ENCODE measurements around the gene LENG1. TPM values are rescaled to one million over a fixed set of nuclear protein-coding genes. Genes with fewer than 3 reads are reported as not detected.

LENG1 gene
- total and polyA plus RNA-seq, 12 donors, result 5.0 to 22.0 (median 9.7) TPM

DNA sequence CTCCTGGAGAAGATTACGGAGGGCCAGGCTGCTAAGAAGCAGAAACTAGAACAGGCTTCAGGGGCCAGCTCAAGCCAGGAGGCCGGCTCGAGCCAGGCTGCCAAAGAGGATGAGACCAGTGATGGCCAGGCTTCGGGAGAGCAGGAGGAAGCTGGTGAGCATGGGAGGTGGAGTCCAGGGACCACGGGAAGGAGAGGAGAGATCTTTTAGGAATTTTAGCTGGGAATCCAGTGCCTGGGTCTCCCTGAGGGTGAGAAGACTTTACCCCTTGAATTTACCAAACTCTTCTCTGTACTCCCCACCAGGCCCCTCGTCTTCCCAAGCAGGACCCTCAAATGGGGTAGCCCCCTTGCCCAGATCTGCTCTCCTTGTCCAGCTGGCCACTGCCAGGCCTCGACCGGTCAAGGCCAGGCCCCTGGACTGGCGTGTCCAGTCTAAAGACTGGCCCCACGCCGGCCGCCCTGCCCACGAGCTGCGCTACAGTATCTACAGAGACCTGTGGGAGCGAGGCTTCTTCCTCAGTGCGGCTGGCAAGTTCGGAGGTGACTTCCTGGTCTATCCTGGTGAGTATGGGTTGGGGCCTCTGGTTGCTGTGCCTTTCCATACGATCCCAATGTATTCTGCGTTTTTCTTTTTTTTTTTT is 32.4 kb upstream of the LENG1 start:
- intact Hi-C loops (cut with DNase I), result no loop called here
- peaks cover 28 to 30% of the 10 kb centered on the region in 2 donors for H3K4me1 ChIP-seq (replicated peaks in 1 of 2)
- TF ChIP-seq, protein P1, sequence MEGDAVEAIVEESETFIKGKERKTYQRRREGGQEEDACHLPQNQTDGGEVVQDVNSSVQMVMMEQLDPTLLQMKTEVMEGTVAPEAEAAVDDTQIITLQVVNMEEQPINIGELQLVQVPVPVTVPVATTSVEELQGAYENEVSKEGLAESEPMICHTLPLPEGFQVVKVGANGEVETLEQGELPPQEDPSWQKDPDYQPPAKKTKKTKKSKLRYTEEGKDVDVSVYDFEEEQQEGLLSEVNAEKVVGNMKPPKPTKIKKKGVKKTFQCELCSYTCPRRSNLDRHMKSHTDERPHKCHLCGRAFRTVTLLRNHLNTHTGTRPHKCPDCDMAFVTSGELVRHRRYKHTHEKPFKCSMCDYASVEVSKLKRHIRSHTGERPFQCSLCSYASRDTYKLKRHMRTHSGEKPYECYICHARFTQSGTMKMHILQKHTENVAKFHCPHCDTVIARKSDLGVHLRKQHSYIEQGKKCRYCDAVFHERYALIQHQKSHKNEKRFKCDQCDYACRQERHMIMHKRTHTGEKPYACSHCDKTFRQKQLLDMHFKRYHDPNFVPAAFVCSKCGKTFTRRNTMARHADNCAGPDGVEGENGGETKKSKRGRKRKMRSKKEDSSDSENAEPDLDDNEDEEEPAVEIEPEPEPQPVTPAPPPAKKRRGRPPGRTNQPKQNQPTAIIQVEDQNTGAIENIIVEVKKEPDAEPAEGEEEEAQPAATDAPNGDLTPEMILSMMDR (IDR thresholded peaks at IDR 0.05), result no peak
- TF ChIP-seq POLR2A (IDR thresholded peaks at IDR 0.05), result no peak
- 52 to 61% (median 54%) methylated on average over 12 to 19 of the region's 19 CpGs for WGBS, 4 donors
- no peaks in the 10 kb centered on the region for H3K27me3 ChIP-seq
- peaks cover 0 to 25% of the 10 kb centered on the region in 2 donors for H3K36me3 ChIP-seq (replicated peaks in 1 of 2)
- peak overlapping the region in 3 of 4 donors; percentile 51 to 98 (median 83) for H3K4me3 ChIP-seq
- H3K9me3 ChIP-seq (replicated peaks in 1 of 3), result no peaks in the 10 kb centered on the region
- DNase-seq, result peak in 1 of 7 donors; percentile 43
- H3K27ac ChIP-seq, result peak overlapping the region; percentile 94 to 100 (median 99)

DNA sequence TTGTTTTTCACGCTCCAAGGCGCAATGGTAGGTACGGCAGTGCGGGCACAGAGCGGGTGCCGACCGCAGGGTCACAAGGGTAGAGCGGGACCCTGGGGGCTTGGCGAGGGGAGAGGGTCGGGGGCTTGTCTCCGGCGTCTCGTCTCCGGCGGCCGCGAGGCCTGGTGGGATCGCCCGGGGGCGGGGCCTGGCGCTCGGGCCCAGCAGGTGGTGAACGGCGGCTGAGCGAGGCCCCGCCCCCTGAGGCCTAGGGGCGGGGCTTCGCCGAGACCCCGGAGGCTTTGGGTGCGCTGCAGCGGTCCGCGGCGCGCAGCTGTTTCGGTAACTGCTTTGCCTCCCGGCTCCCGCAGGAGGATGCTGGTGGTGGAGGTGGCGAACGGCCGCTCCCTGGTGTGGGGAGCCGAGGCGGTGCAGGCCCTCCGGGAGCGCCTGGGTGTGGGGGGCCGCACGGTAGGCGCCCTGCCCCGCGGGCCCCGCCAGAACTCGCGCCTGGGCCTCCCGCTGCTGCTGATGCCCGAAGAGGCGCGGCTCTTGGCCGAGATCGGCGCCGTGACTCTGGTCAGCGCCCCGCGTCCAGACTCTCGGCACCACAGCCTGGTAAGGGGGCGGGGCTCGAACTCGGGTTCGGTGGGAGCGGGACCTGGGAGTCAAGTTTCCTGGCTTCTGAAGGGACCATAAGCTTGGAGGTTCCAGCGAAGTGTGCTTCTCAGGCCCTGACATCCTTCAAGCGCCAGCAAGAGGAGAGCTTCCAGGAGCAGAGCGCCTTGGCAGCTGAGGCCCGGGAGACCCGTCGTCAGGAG is 31.7 kb upstream of the LENG1 start, which contains the start of gene TSEN34:
Gene TSEN34, plus strand, starts transcription at position 298 of the 800 bp plus-strand sequence. Its CDS starts 57 bp downstream, at position 355.
- DNase-seq, result peak; percentile 71 to 92 (median 77)
- TF ChIP-seq, protein P1 (IDR thresholded peaks at IDR 0.05), result no peak
- TF ChIP-seq POLR2A (IDR thresholded peaks at IDR 0.05), result peak; percentile 45 to 74
- Histone ChIP-seq H3K27ac (peak within 1 kb of the TSS; percentile 94 to 100 (median 99)), H3K36me3 (replicated peaks in 1 of 2) (peaks cover 0 to 27% of the 10 kb centered on the region in 2 donors), H3K9me3 (replicated peaks in 1 of 3) (no peaks in the 10 kb centered on the region), H3K4me3 (peak within 1 kb of the TSS in 3 of 4 donors; percentile 51 to 98 (median 83)), H3K4me1 (replicated peaks in 1 of 2) (peaks cover 32 to 34% of the 10 kb centered on the region in 2 donors), H3K27me3 (no peaks in the 10 kb centered on the region)
- intact Hi-C loops (cut with DNase I), result no loop called here
- WGBS, 4 donors, result 0 to 1% (median 1%) methylated on average over 15 to 77 of the region's 77 CpGs; no CpG with 5 or more reads in 1 of the 4 donors

DNA sequence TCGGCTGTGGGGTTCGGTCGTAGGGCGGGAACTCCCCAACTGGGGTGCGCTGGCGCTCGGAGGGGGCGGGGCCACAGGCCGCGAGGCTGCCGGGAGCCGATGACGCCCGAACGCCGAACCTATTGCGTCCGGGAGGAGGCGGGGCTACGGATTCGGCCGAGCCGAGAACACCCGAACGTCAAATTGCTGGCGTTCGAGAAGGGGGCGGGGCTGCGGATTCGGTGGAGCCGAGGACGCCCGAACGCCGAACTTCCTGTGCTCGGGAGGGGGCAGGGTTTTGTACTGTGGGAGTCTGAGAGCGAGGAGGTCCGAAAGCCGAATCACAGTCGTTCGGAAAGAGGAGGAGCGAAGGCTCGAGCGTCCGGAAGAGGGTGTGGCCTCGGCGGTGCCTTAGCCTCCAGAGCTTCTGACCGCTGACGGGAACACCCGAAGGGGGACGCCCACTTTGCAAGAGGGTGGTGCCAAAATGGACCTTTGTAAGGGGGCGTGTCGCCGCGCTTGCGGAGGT is 31.0 kb upstream of the LENG1 start:
- Histone ChIP-seq H3K4me3 (peak overlapping the region in 3 of 4 donors; percentile 51 to 98 (median 83)), H3K4me1 (replicated peaks in 1 of 2) (peaks cover 32 to 34% of the 10 kb centered on the region in 2 donors), H3K36me3 (replicated peaks in 1 of 2) (peaks cover 0 to 29% of the 10 kb centered on the region in 2 donors), H3K27me3 (no peaks in the 10 kb centered on the region), H3K9me3 (replicated peaks in 1 of 3) (no peaks in the 10 kb centered on the region), H3K27ac (peak overlapping the region; percentile 94 to 100 (median 99))
- TF ChIP-seq, protein P1 (IDR thresholded peaks at IDR 0.05), result no peak
- TF ChIP-seq POLR2A (IDR thresholded peaks at IDR 0.05), result no peak
- intact Hi-C loops (cut with DNase I), result no loop called here
- peak; percentile 99 to 100 (median 100) for DNase-seq
- WGBS, 4 donors, result 0 to 1% (median 1%) methylated on average over 21 to 56 of the region's 56 CpGs; no CpG with 5 or more reads in 1 of the 4 donors
